ENCODE data around the gene ROR1. TPM values are rescaled to one million over a fixed set of nuclear protein-coding genes. Genes with fewer than 3 reads are reported as not detected.

ROR1 gene
- total RNA-seq, 1 donor from 2014 or later = 131 TPM

DNA sequence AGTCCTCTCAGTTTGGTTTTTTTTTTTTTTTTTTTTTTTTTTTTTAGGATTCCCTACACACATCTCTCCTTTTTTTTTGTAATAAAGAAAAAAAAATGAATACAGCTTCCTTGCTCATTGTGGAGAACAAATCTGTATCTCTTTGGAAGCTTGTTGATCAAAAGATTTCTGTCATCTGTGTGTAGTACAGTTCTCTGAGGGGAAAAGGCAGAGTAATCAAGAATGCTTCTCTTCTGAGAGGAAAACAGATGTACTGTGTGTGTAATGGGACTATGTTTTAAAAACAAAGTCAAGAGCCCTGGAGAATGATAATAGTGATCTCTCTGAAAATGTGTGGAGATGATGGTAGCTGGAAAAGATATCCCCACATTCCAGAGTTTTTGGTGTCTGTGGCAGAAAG lies 16.5 kb upstream of the ROR1 start:
- H3K27ac Mint-ChIP-seq (ENCODE audit: unreplicated experiment) = no peak overlapping the region
- no peak for DNase-seq (ENCODE audit: low spot score)
- no peaks in the 10 kb centered on the region for H3K9me3 Mint-ChIP-seq (ENCODE audit: low read depth)
- TF ChIP-seq CTCF (IDR thresholded peaks at IDR 0.05) = no peak
- H3K4me1 Mint-ChIP-seq (ENCODE audit: low read depth) = peaks cover 9% of the 10 kb centered on the region
- no peaks in the 10 kb centered on the region for H3K36me3 Mint-ChIP-seq (ENCODE audit: low read depth)
- no peak overlapping the region for H3K4me3 Mint-ChIP-seq (ENCODE audit: unreplicated experiment)
- no peaks in the 10 kb centered on the region for H3K27me3 Mint-ChIP-seq (ENCODE audit: low read depth)

DNA sequence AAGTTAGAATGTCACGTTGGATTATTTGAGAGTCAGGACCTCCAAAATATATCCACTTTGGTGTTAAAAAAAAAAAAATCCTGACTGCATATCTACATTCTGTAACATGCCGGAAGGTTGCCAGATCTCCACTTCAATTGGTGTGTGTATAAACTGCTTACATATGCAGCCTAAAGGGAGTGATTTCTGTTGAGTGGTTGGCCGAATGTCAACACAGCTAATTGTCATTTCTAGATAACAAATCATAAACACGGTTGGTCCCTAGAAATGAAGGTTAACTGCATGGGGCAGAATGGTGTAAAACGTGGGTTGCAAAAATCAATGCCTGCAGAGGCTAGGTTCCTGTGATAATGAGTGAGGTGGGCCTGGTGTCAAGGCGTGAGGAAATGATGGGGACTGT lies 15.0 kb upstream of the ROR1 start:
- Mint-ChIP-seq H3K9me3 (ENCODE audit: low read depth) (peaks cover 9% of the 10 kb centered on the region), H3K36me3 (ENCODE audit: low read depth) (no peaks in the 10 kb centered on the region), H3K4me1 (ENCODE audit: low read depth) (peaks cover 9% of the 10 kb centered on the region), H3K4me3 (ENCODE audit: unreplicated experiment) (no peak overlapping the region), H3K27me3 (ENCODE audit: low read depth) (no peaks in the 10 kb centered on the region), H3K27ac (ENCODE audit: unreplicated experiment) (no peak overlapping the region)
- no peak for DNase-seq (ENCODE audit: low spot score)
- no peak for TF ChIP-seq CTCF (IDR thresholded peaks at IDR 0.05)

- Mint-ChIP-seq H3K36me3 (ENCODE audit: low read depth) (peaks cover 2% of the 10 kb centered on the region), H3K9me3 (ENCODE audit: low read depth) (peaks cover 19% of the 10 kb centered on the region), H3K27ac (ENCODE audit: unreplicated experiment) (no peak overlapping the region), H3K4me1 (ENCODE audit: low read depth) (peaks cover 9% of the 10 kb centered on the region), H3K27me3 (ENCODE audit: low read depth) (no peaks in the 10 kb centered on the region), H3K4me3 (ENCODE audit: unreplicated experiment) (no peak overlapping the region)
- DNase-seq (ENCODE audit: low spot score) = no peak
- no peak for TF ChIP-seq CTCF (IDR thresholded peaks at IDR 0.05)
Observed at GRCh38 chr1:63759778-63760177, 14.0 kb upstream of the ROR1 start.

DNA sequence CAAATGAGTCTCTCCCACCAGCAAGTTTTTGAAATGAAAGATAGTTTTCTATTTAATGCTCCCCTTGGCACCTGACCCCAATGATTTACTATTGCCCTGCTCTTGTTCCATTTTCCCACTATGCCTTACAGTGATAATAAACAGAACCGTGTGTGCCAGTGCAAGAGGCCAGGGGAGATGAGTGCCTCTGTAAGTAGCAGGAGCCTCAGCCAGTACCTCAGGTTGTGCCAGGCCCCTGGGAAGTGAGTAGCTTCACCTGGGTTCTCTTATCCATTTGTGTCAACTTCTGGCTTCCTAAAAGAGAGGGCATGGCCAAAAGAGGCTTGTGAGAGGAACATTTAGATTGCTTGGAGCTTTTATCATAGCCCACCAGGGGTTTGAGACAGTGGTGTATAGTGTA lies 3.4 kb upstream of the ROR1 start:
- H3K27ac Mint-ChIP-seq (ENCODE audit: unreplicated experiment) = no peak overlapping the region
- H3K4me1 Mint-ChIP-seq (ENCODE audit: low read depth) = peaks cover 19% of the 10 kb centered on the region
- no peak overlapping the region for H3K4me3 Mint-ChIP-seq (ENCODE audit: unreplicated experiment)
- H3K36me3 Mint-ChIP-seq (ENCODE audit: low read depth) = peaks cover 7% of the 10 kb centered on the region
- no peaks in the 10 kb centered on the region for H3K27me3 Mint-ChIP-seq (ENCODE audit: low read depth)
- DNase-seq (ENCODE audit: low spot score) = no peak
- TF ChIP-seq CTCF (IDR thresholded peaks at IDR 0.05) = no peak
- no peaks in the 10 kb centered on the region for H3K9me3 Mint-ChIP-seq (ENCODE audit: low read depth)

DNA sequence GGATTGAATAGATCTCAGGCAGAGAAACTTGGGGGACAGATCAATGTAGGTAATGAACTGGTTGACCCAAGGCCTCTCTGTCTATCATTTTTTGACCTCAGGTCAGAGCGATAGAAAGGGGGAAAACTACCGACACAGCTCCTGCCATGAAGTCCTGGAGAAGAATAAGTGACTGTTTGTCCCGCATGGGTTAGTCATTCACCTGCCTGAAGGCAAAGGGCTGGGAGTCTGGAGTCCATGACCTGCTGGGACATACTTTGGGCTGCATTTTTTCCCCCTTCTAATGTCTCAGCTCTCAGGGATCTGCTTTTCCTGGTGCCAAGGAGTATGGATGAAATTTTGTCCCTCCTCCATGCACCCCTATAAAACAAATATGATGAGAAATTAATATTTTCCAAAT lies 1.6 kb upstream of the ROR1 start:
- H3K4me3 Mint-ChIP-seq (ENCODE audit: unreplicated experiment) = no peak overlapping the region
- H3K4me1 Mint-ChIP-seq (ENCODE audit: low read depth) = peaks cover 37% of the 10 kb centered on the region
- no peaks in the 10 kb centered on the region for H3K27me3 Mint-ChIP-seq (ENCODE audit: low read depth)
- H3K9me3 Mint-ChIP-seq (ENCODE audit: low read depth) = no peaks in the 10 kb centered on the region
- peaks cover 9% of the 10 kb centered on the region for H3K36me3 Mint-ChIP-seq (ENCODE audit: low read depth)
- no peak for DNase-seq (ENCODE audit: low spot score)
- no peak overlapping the region for H3K27ac Mint-ChIP-seq (ENCODE audit: unreplicated experiment)
- no peak for TF ChIP-seq CTCF (IDR thresholded peaks at IDR 0.05)
